Spinal cord (tissue), 10 donors: ENCODE data around the gene EFNA1. TPM values are rescaled to one million over a fixed set of nuclear protein-coding genes. Genes with fewer than 3 reads are reported as not detected.
A peak's percentile ranks its signal among the peaks of the same experiment; 100 is the strongest.

ENCODE experiments used
- DNase-seq, 6 donors: peaks; one replicate each; pipeline versions ENCODE4 v3.0.0 to v3.0.0-alpha.2; 2013 to 2015; ENCODE audit warnings: low spot score in 6 of 6, low read depth in 4 of 6
- H3K27ac ChIP-seq: one replicate; pipeline ENCODE4 v1.5.1; 2013; ENCODE audit warnings: low read depth, low read length, control low read depth
- H3K27me3 ChIP-seq: one replicate; pipeline ENCODE4 v1.6.1; 2013; ENCODE audit warnings: low read length; ENCODE audit not compliant: control insufficient read depth, insufficient read depth
- H3K36me3 ChIP-seq: one replicate; pipeline ENCODE4 v1.6.1; 2013; ENCODE audit warnings: low read length; ENCODE audit not compliant: control insufficient read depth, insufficient read depth
- H3K4me1 ChIP-seq: one replicate; pipeline ENCODE4 v1.6.1; 2013; ENCODE audit warnings: low read length; ENCODE audit not compliant: control insufficient read depth, insufficient read depth
- H3K4me3 ChIP-seq: one replicate; pipeline ENCODE4 v1.5.1; 2013; ENCODE audit warnings: low read depth, low read length, control low read depth
- H3K9me3 ChIP-seq: one replicate; pipeline ENCODE4 v1.6.1; 2013; ENCODE audit warnings: low read length; ENCODE audit not compliant: control insufficient read depth, insufficient read depth
- WGBS: methylation state at CpG from one replicate; pipeline ENCODE4 v1.1.5; 2013; ENCODE audit warnings: missing lambda C conversion rate; ENCODE audit not compliant: insufficient coverage; 5-methylcytosine and 5-hydroxymethylcytosine counted together
- polyA plus RNA-seq, 2 donors: library from polyadenylated mRNA; unstranded; fragments of 120-200 nt; gene quantifications; one replicate each; pipeline ENCODE4 v1.2.1, GENCODE V29; 2013; ENCODE audit not compliant: insufficient read length in 2 of 2
- total RNA-seq, 2 donors: library from RNA; depleted of rRNA in 1 of 2; stranded (reverse); fragments of 120-200 nt in 1 of 2; fragments of >200 nt in 1 of 2; gene quantifications; one replicate each; pipeline versions ENCODE4 v1.2.3 to v1.2.4, GENCODE V29; 2013 to 2014
- donor health status: healthy.

EFNA1 gene
- total and polyA plus RNA-seq, 4 donors, result 14.8 to 27.8 (median 20.6) TPM

DNA sequence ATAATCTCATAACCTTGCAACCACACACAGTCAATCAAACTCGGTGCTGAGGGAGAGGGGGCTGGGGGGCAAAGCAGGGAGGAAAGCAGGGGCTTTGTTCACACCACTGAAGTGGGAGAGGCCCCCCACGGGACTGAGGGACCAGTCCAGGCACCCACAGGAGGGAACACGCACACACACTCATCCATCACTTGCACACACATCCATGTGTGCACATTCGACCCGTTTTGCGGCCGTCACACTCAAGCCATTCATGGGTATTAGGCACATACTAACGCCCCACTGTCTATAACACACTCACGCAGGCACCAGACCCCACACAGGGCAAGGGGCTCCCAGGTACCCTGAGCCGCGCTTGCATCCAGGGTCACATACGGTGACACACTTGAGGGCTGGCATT, 35.0 kb upstream of the EFNA1 start:
- Histone ChIP-seq H3K27ac (no peak overlapping the region), H3K27me3 (no peaks in the 10 kb centered on the region), H3K4me3 (no peak overlapping the region), H3K4me1 (peaks cover 24% of the 10 kb centered on the region), H3K9me3 (no peaks in the 10 kb centered on the region), H3K36me3 (peaks cover 5% of the 10 kb centered on the region)
- WGBS, result 79% methylated on average over 12 of the region's 12 CpGs
- no peak for DNase-seq

DNA sequence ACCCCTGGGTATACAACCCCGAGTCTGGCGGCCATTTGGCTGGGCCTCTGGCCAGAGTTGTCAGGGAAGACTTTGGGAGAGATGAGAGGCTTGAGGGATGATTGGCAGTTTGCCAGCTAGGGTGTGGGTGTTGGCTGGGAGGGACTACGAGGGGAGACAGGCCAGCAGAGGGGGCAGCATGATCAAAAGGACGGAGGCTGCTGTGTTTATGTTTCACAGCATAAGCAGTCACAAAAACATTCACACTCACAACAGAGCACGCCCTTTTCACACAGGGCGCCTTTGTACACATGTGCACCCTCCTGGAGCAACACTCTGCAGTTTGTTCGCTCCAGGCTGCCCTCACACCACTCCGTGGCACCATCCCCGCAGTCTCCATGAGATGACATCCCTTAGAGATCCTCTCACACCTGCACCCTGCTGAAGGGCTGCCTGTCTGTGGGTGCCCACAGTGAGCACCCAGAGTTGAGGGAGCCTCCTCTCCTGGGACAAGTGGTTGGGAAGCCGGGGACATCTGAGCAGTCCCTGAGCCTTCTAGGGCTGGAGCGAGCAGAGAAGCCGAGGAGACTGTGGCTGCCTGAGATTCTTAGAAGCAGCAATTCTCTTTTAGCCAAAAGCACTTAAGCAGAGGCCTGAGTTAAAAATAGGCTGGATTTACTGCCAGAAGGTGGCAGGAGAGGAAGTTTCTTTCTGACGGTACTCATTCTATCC, 33.6 kb upstream of the EFNA1 start:
- peak overlapping the region; percentile 86 for H3K27ac ChIP-seq
- H3K9me3 ChIP-seq, result no peaks in the 10 kb centered on the region
- DNase-seq, result peak in 3 of 6 donors; percentile 60 to 93 (median 91)
- peaks cover 5% of the 10 kb centered on the region for H3K36me3 ChIP-seq
- H3K4me3 ChIP-seq, result no peak overlapping the region
- WGBS, result 19% methylated on average over 10 of the region's 13 CpGs
- no peaks in the 10 kb centered on the region for H3K27me3 ChIP-seq
- H3K4me1 ChIP-seq, result peaks cover 24% of the 10 kb centered on the region

DNA sequence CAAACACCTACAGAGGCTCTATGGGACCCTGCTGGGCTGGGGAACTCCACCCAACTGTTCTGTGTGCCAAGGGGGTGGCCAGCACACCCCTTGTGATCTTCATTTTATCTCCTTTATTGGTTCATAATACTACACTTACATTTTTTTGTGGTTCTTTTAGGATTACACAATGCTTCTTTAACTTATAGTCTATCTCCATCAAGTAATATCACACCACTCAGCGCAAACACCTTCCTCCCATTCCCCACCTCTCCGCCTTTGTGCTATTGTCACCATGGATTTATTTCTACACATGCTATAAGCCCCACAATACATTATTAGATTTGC, 33.1 kb upstream of the EFNA1 start:
- Histone ChIP-seq H3K4me3 (no peak overlapping the region), H3K27ac (peak overlapping the region; percentile 86), H3K27me3 (no peaks in the 10 kb centered on the region), H3K4me1 (peaks cover 24% of the 10 kb centered on the region), H3K36me3 (peaks cover 5% of the 10 kb centered on the region), H3K9me3 (no peaks in the 10 kb centered on the region)
- WGBS, result 71% methylated on average over 2 of the region's 2 CpGs
- DNase-seq, result no peak

DNA sequence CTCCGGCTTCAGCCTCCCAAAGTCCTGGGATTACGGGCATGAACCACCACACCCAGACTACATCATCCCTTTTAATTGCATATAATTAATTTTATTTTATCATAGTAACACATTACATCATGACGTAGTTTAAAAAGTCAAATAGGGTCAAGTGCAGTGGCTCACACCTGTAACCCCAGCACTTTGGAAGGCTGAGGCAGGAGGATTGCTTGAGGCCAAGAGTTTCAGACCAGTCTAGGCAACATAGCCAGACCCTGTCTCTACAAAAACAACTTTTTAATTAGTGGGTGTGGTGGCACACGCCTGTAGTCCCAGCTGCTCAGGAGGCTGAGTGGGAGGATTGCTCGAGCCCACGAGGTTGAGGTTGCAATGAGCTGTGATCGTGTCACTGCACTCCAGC, 28.3 kb upstream of the EFNA1 start:
- DNase-seq, result no peak
- Histone ChIP-seq H3K27me3 (no peaks in the 10 kb centered on the region), H3K9me3 (no peaks in the 10 kb centered on the region), H3K27ac (no peak overlapping the region), H3K4me1 (peaks cover 3% of the 10 kb centered on the region), H3K36me3 (no peaks in the 10 kb centered on the region), H3K4me3 (no peak overlapping the region)
- WGBS, result 90% methylated on average over 2 of the region's 7 CpGs

DNA sequence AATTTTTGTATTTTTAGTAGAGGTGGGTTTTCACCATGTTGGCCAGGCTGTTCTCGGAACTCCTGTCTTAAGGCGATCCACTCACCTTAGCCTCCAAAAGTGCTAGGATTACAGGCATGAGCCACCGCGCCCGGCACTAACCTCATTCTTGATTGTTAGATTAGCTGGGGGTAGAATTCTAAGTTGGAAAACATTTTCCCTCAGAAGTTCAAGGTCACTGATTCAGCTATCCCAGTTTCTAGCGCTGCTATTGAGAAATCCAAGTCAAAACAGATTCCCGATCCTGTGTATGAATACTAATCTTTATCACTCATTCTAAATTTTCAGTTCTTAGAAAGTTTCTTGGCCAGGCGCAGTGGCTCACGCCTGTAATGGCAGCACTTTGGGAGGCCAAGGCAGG, 24.4 kb upstream of the EFNA1 start:
- no peak overlapping the region for H3K4me3 ChIP-seq
- no peak for DNase-seq
- 67% methylated on average over 3 of the region's 9 CpGs for WGBS
- H3K4me1 ChIP-seq, result no peaks in the 10 kb centered on the region
- H3K27me3 ChIP-seq, result no peaks in the 10 kb centered on the region
- H3K9me3 ChIP-seq, result no peaks in the 10 kb centered on the region
- no peak overlapping the region for H3K27ac ChIP-seq
- H3K36me3 ChIP-seq, result no peaks in the 10 kb centered on the region

DNA sequence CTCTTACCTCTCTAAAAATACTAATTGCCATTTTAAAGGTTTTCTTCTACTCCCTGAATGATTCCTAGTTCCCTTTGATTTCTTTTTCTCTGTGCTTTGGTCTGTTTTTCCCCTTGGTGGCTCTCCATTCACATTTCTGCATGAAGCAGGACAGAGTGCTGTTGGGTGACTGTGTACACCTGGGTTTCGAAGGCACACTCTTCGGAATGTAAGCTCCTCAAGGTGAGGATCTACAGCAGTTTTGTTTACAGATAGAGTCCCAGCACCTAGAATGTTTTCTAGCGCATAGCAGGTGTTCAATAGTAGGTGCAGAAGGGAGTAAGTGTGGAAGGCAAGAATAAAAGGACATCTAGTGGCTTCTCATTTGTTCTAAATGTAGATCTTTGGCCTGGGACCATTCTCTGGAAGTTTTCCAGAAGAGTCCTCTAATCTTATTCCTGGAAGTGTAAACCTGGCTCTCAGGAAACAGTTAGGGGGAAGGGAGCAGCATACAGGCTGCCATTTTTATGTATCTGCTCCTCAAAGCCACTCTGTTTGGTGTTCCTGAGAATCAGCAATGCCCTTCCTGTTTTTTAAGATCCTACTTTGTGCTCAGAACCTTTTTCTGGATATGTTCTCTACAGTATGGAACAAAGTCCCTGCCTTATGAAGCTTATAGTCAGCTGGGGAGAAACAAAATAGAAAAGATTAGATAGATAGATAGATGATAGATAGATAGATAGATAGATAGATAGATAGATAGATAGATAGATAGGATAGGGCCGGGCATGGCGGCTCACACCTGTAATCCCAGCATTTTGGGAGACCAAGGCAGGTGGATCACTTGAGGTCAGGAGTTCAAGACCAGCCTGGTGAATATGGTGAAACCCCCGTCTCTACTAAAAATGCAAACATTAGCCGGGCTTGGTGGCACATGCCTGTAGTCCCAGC, 22.8 kb upstream of the EFNA1 start:
- Histone ChIP-seq H3K27ac (no peak overlapping the region), H3K27me3 (no peaks in the 10 kb centered on the region), H3K4me3 (no peak overlapping the region), H3K36me3 (no peaks in the 10 kb centered on the region), H3K4me1 (no peaks in the 10 kb centered on the region), H3K9me3 (no peaks in the 10 kb centered on the region)
- no peak for DNase-seq
- 93% methylated on average over 6 of the region's 7 CpGs for WGBS

DNA sequence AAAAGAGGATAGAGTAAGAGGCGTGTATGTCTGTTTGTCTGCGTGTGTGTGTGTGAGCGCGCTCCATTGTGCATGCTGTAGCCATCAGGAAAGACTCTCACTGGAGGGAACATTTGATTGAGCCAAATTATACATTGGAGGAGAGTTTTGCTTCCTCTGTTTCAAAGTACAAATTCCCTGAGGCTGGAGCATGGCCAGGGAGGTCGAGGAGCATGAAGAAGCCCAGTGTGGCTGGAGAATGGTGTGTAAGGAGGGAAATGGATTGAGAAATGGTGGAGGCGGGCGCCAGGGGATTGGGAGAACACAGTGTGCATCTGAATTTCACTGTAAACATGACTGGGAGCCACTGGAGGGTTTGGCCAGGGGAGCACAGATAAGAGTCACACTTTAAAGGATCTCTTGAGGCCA, 22.1 kb upstream of the EFNA1 start:
- H3K4me3 ChIP-seq, result no peak overlapping the region
- no peaks in the 10 kb centered on the region for H3K4me1 ChIP-seq
- no peaks in the 10 kb centered on the region for H3K9me3 ChIP-seq
- peak in 1 of 6 donors; percentile 67 for DNase-seq
- no peaks in the 10 kb centered on the region for H3K36me3 ChIP-seq
- H3K27ac ChIP-seq, result no peak overlapping the region
- no peaks in the 10 kb centered on the region for H3K27me3 ChIP-seq
- WGBS, result 52% methylated on average over 7 of the region's 7 CpGs

DNA sequence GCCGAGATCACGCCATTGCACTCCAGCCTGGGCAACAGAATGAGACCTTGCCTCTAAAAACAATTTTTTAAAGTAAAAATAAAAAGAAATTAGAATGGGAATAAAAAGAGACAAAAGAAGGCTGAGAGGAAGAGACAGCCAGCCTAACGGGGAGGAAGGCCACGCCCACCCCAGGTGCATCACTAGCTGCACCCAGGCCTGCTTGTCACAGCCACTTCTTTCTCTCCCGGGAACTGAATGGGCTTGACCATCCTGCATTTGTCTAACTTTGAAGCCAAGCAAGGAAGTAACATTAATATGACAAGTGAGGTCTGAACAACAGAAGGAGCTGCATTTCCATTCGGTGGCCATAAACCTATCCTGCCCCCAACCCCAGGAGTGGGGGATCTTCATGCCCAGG, 20.8 kb upstream of the EFNA1 start:
- Histone ChIP-seq H3K27me3 (no peaks in the 10 kb centered on the region), H3K27ac (no peak overlapping the region), H3K36me3 (no peaks in the 10 kb centered on the region), H3K4me3 (no peak overlapping the region), H3K4me1 (no peaks in the 10 kb centered on the region), H3K9me3 (no peaks in the 10 kb centered on the region)
- no peak for DNase-seq
- WGBS, result 77% methylated on average over 3 of the region's 6 CpGs

DNA sequence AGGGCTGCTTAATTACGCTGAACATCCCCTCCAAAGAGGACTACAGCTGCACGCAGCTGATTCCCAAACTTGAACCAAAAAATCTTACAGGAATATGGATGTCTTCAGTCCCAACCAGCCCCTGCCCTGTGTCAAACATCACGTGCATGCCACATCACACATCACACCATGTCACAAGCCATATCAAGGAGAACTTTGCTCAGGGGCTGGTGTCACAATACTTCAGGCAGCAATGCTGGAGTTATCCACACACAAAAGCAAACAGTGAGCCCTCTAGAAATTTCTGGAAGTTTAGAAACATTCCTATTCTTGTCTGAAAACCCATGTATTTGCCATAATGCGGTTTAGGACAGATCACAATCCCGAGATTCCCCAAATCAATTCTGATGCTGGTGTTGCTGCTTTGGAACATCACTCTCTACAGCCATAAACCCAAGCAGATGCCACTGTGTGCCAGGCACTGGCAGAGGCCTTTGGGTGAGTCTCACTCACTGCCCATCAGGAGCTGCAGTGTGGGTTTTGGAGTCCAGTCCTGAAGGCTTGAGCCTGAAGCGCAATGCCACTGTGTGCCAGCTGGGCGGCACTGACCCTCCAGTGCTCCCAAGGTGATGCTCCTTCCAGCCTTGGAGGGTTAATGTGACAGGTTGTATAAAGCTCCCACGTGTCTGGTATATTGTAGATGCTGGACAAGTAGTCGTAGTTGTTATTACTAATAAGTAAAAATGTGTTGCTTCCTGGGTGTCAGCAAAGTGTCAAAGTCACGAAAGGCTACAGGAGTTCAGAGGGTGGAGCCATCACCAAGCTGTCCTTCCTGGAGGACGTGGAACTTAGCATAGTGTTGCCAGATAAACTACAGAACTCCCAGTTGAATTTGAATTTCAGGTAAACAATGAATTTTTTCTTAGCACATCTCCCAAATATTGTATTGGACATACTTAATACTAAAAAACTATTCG, 20.1 kb upstream of the EFNA1 start:
- H3K36me3 ChIP-seq, result no peaks in the 10 kb centered on the region
- no peak for DNase-seq
- H3K4me1 ChIP-seq, result no peaks in the 10 kb centered on the region
- no peak overlapping the region for H3K4me3 ChIP-seq
- no peaks in the 10 kb centered on the region for H3K9me3 ChIP-seq
- 76% methylated on average over 11 of the region's 12 CpGs for WGBS
- no peaks in the 10 kb centered on the region for H3K27me3 ChIP-seq
- H3K27ac ChIP-seq, result no peak overlapping the region
